ELR (cell line): Measurements from ENCODE around the gene MXI1.

Source experiments
- DNase-seq: peaks from one replicate; pipeline ENCODE4 v3.0.0-alpha.2; 2015; ENCODE audit warnings: low read depth

The MXI1 gene

GRCh38 chr10:110276603-110277002, 69.2 kb downstream of the MXI1 start:
- DNase-seq: no peak

GRCh38 chr10:110277591-110277990, 70.2 kb downstream of the MXI1 start:
- DNase-seq: no peak

- no peak for DNase-seq
These were observed 71.4 kb downstream of the MXI1 start for GRCh38 chr10:110278562-110279406.

GRCh38 chr10:110279407-110279986, 72.1 kb downstream of the MXI1 start:
- peak; percentile 70 for DNase-seq

- no peak for DNase-seq
These were observed 76.9 kb downstream of the MXI1 start for GRCh38 chr10:110284262-110284661.

- no peak for DNase-seq
These were observed 78.1 kb downstream of the MXI1 start for GRCh38 chr10:110285501-110285900.

GRCh38 chr10:110286841-110287240, 79.4 kb downstream of the MXI1 start:
- DNase-seq: no peak

GRCh38 chr10:110296966-110297365, 89.6 kb downstream of the MXI1 start:
- no peak for DNase-seq

- no peak for DNase-seq
These were observed 93.1 kb downstream of the MXI1 start for GRCh38 chr10:110300486-110300986.

- DNase-seq: no peak
These were observed 96.3 kb downstream of the MXI1 start for GRCh38 chr10:110303681-110304080.

GRCh38 chr10:110304394-110304779, 97.0 kb downstream of the MXI1 start:
- DNase-seq: peak; percentile 43

- DNase-seq: peak; percentile 99
These were observed 97.5 kb downstream of the MXI1 start, which contains the start of gene SMNDC1 for GRCh38 chr10:110304780-110305421. SMNDC1 (minus strand) TSS chr10:110304920; CDS start chr10:110303587, 1,333 bp downstream.

GRCh38 chr10:110305767-110306451, 98.5 kb downstream of the MXI1 start:
- DNase-seq: peak; percentile 94

GRCh38 chr10:110306452-110306768, 99.0 kb downstream of the MXI1 start:
- DNase-seq: no peak

- peak; percentile 65 for DNase-seq
These were observed 100.4 kb downstream of the MXI1 start for GRCh38 chr10:110307805-110308204.

- peak; percentile 29 for DNase-seq
These were observed 103.3 kb downstream of the MXI1 start for GRCh38 chr10:110310741-110311140.

GRCh38 chr10:110311357-110311949, 104.0 kb downstream of the MXI1 start:
- peak; percentile 85 for DNase-seq

- DNase-seq: no peak
These were observed 104.8 kb downstream of the MXI1 start for GRCh38 chr10:110312206-110312605.

- DNase-seq: no peak
These were observed 106.3 kb downstream of the MXI1 start for GRCh38 chr10:110313674-110314073.

GRCh38 chr10:110317866-110318850, 110.8 kb downstream of the MXI1 start:
- no peak for DNase-seq
